Stimulated activated CD4-positive, alpha-beta T cell treated with anti-CD3 and anti-CD28 coated beads, TNF-alpha, amount 100 ng/mL, for 24 hours (primary cell): ENCODE measurements around the gene NEGR1.

ENCODE experiments used
- DNase-seq, 3 experiments: peaks; one replicate each; pipeline ENCODE4 v3.0.0-alpha.2; 2020; ENCODE audit warnings: low read depth in 3 of 3

The NEGR1 gene

DNA sequence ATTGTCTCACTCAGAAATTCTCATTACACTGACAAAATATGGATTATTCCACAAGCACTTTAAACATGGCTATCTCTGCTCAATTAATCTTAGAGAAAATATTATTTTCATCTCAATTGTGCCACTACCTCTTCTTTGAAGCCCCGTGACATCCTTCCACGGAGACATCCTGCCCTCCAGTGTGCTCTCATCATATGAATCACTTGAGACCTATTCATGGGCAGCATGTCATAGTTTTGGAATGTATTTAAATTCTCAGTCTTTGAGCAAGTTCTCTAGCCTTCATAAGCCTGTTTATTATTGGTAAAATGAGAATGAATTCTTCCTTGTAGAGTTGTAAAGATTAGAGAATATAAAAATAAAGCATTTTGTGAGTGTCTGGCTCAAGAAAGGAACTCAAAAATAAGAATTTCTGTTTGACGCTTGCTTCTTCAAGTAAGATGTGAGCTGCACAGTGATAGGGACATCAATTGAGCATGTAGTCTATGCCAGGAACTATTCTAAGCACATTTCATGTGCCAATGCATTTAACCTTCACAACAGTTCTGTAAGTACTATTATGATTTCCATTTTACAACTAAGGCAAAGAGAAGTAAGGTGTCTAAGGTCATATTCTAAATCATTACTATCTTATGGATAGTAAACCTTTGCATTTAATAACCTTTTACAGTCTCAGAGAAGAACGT is 644.1 kb downstream of the NEGR1 start:
- DNase-seq = no peak

DNA sequence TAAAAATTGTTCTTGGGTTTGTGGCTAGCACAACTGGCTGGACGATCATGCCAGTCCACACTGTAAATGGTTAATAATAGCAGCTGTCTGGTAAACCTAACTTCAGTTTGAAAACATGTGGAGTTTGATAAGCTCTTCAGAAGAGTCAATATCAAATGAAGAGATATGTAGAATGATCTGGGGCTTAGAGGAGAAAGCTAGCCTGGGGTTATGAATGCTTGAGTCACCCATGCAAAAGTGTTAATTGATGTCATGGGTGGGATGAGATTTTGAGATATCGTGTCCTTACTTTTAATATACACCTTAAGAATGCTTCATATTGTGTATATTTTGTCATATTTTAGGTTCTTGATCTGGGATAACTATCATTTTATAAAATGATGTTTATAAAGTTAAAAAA is 646.8 kb downstream of the NEGR1 start:
- no peak for DNase-seq

DNA sequence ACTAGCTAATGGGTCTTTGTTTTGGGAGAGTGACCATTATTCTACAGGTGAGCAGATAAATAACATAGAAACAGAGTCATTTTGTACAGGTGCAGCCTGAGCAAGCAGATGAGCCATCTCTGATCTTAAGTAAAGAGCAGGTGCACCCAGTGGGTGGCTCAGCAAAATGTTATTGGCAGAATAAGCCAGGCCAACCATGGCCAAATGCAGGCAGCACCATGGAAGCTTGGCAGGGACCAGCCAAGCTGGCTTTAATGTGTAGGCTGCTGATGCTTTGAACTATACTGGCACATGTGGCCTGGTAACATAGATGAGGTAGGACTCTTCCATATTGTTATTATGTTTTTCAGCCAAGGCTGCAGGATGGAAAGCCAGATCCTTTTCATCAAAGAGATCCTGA is 648.2 kb downstream of the NEGR1 start:
- no peak for DNase-seq

- DNase-seq = no peak
Observed at GRCh38 chr1:71630073-71630472, 652.3 kb downstream of the NEGR1 start.

DNA sequence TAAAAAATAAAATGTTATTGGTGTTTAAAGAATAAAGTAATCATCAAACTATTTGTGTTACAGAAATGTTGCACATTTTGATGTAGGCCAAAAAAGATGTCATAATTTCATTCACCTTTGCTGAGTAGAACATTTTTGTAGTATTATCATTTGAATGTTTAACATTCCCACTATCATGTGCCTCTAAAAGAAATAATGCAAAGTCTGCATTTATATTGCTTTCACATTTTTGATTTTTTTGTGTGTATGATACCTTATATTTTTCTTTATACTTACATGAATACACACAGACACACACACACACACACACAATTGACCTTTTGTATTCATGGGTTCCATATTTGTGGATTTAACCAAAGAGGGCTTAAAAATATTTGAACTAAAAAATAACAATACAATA is 657.3 kb downstream of the NEGR1 start:
- DNase-seq = no peak

- no peak for DNase-seq
Observed at GRCh38 chr1:71623888-71624287, 658.5 kb downstream of the NEGR1 start.

DNA sequence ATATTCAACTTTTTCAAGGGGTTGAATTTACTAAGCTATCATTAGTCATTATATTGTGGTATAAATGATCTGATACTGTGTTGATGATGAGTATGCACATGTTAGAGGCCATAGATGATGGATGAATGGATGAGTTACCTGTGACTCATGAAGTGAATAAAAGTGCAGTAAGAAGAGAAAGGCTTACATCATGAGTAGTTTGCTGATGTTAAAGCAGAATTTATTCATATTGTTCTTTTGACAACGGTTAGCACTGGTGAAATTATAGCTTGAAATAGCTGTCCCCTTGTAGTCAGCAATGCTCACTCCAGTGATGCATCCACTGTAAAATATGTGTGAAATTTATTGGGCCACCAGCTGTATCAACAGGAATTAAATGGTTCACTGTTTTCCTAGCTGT is 660.6 kb downstream of the NEGR1 start:
- no peak for DNase-seq

GRCh38 chr1:71618766-71619530 is 663.4 kb downstream of the NEGR1 start:
- DNase-seq = no peak

DNA sequence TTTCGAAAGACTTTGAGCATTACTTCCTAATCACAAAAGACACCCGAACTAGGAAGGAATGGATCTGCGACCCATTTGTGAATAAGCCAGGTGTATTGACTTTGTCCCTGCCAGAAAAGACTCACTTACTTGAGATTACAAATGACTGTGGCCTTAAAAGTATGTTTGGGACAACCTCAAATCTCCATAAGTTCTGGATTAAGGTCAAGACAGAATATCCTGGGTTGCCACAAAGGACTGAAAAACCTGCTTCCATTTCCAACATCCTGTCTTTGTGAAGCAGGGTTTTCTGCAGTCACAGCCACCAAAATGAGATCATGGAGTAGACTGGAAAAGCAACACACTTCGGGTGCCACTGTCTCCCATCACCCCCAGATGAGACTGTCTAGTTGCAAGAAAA is 664.1 kb downstream of the NEGR1 start:
- DNase-seq = no peak

DNA sequence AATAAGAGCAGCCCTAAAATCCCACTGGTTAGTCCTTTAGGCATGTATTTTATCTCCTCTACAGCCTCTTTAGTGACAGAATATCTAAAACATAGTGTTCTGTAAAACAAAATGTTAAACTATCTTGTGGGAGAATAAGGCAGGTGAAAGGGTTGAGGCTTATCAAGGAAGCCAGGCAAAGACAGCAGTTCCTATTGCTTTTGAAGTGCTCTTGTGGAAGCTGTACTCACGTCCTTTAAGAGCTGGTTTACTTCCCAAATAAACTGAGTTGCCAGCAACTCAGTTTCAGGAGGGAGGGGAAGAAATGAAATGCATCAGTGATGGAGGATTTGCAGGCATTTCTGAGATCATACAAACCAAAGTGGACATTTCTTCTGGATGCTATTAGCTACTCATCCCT is 671.9 kb downstream of the NEGR1 start:
- DNase-seq = no peak

- DNase-seq = no peak
Observed at GRCh38 chr1:71603044-71603776, 679.1 kb downstream of the NEGR1 start.

DNA sequence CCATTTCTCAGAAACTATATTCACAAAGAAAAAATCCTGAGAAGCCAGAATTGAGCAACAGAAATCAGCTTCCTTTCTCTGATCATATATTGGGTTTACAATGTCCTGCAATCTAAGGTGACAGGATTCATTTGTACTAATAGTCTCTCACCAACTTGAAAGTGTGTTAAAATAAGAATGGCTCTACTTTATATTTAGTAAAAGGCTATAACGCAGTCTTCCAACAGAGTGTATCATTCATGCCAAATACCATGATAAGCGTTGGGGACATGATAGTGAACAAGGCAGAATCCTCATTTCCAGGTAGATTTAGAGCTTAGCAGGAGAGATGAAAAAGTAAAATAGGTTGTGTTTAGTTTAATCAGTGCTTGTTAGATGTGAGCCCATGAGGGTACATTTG is 682.3 kb downstream of the NEGR1 start:
- no peak for DNase-seq

DNA sequence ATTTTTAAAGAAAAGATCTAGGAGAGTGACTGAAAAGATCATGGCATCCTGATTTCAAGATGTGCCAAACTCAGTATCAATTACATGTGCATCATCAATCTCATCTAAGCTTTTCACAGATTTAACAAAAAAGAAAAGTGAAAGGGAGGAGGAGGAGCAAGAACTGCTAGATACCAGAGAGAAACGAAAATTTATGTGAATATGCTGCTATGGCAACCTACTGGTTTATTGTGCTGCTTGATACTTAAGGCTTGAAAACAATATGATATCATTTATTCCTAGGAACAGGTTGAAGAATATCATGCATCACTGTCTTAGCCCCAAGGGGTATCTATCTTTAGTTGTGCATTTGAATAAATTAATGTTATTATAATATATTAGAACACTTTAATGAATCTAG is 683.0 kb downstream of the NEGR1 start:
- DNase-seq = no peak

DNA sequence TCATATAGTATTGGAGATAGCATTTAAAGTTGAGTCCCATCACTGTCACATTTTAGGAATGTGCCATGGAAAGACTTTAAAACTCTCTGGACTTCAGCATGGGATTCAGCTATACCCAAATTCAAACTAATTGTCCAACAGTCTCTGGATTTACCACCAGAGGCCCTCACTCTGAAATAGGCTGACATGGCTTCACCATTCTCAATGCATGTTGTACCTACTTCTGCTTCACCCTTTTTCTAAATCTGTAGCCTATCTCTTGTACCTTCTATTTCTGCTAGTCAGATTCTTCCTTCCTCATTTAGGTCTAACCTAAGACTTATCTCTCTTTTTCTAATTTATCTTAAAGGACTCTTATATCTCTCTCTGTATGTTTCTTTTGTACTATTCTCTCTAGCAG is 688.8 kb downstream of the NEGR1 start:
- no peak for DNase-seq

DNA sequence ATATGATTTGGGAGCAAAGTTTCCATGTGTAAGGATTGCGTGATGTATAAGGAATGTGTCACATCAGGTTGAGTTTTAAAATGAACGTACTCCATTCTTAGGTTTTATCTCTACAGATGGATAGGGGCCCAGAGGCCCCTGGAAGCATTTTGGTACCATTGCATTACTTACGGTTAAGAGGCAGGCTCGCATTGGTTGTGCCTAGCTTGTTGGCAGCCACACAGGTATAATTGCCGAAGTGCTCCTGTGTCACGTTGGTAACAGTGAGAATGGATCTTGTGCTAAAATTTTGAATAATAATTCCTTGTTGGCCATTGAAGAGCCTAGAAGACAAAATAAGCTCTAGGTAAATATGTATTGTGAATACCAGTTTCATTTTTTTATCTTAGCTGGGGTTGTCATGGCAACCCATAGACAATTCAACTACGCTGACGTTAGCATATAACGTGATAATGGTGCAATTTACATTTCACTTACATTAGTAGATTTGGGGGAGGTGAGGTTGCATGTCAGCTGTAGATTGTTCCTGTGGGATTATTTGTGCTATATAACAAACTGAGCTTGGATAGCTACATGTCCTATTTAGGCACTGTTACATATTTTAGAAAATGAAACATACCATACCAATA is 689.6 kb downstream of the NEGR1 start:
- no peak for DNase-seq

DNA sequence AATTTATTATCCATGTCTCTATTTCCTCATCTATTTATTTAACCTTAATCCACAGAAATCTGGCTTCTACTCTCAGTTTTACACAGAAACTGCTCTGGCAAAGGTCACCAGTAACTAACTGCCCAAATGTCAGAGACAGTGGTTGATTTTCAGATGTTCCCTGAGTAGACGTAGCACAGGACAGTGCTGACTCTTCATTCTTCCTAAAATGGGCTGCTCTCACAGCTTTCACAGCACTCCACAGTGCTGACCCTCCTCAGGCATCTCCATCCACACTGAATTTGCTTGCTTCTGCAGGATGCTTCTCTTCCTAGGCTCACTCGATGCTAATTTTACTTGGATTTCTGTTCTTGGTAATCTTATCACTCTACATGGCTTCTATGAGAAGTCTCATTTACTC is 693.3 kb downstream of the NEGR1 start:
- no peak for DNase-seq

GRCh38 chr1:71587961-71588360 is 694.4 kb downstream of the NEGR1 start:
- no peak for DNase-seq

- DNase-seq = no peak
Observed at GRCh38 chr1:71586030-71586429, 696.3 kb downstream of the NEGR1 start.

- DNase-seq = no peak
Observed at GRCh38 chr1:71583756-71584155, 698.6 kb downstream of the NEGR1 start.

- DNase-seq = no peak
Observed at GRCh38 chr1:71582673-71583072, 699.7 kb downstream of the NEGR1 start.

DNA sequence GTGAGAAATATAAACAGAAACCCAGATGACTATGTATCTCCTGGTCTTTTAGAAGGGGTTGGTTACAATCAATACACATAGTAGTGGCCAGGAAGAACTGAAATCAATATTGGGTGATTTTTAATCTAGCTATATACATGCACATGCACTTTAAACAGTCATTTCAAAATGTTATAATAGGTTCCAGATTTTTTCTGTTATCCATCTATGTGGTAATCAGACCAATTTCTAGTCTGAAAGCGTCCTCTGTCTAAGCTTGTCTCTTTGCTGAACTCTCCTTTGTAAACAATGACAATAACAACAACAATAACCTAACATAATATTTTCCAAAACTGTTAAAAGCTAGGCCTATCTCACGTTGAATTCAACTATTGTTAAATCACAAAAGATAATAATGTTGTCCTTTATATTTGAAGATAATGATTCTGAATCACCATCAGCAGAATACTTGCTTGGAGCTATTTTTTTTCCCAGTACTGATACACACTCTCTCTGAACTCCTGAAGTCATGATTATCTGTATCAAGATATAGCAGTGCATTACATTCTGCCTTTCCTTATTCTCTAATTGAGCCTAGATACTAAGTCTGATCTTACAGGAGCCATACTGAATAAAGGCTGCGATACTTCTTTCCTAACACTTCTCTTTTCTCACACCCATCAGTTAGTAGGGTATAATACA is 704.7 kb downstream of the NEGR1 start:
- DNase-seq = no peak

DNA sequence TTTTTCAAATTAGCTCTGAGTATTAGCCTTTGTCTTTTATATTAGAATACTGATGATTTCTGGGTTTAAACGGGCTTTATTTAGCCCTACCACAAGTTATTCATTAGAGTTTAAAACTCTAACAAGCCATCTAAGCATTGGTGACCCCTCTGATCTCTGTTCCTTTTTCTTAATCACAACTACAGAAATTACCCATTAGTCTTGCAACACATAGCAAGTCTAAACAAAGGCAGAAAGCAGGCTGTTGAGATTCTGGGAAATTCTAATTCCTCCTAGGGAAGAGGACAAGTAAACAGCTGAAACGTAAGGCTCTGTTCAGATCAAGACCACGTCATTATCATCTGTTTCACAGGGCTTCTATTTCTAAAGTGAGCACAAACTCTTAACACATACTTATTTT is 710.3 kb downstream of the NEGR1 start:
- no peak for DNase-seq
